Embryonic facial prominence (tissue), 1 donor: Measurements from ENCODE around the gene CFAP221.

Experiments
- DNase-seq: peaks from one replicate; pipeline ENCODE4 v3.0.0-alpha.2; 2016; ENCODE audit errors: extremely low spot score

Gene CFAP221

DNA sequence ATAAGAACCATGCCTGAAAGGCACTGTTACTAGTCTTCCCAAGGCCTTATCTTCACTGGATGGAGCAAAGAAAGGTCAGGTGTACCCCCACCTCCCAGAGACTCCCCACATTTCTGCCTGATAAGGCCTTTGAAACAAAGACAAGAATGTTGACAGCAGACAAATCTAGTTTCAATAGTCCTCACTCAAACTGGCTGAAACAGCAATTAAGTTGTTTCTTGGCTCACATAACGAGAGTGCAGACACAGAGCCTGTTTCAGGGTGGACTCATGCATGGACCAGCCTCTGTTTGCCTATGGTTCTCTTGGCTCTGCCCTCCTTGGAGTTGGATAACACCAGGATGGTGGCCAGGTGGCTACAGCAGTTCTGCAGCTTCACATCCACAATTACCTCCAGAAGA, 7.5 kb upstream of the CFAP221 start:
- DNase-seq: no peak

DNA sequence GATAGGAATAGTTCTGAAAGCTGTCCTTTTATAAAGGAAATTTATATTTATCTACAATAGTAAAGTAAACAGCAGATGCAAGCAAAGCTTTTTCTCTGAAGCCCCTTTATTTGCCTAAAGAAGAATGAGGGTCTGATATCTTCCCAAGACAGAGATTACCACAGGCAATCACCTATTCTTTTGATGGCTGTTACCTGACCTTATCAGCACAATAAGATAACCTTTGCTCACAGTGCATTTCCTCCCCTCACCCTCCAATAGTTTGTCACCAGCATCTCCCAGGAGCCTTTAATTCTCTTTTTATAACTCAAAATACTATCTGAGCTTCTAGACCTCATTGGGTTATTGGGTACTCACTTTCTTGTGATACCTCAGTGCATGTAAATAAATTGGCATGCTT, 6.5 kb upstream of the CFAP221 start:
- DNase-seq: no peak

DNA sequence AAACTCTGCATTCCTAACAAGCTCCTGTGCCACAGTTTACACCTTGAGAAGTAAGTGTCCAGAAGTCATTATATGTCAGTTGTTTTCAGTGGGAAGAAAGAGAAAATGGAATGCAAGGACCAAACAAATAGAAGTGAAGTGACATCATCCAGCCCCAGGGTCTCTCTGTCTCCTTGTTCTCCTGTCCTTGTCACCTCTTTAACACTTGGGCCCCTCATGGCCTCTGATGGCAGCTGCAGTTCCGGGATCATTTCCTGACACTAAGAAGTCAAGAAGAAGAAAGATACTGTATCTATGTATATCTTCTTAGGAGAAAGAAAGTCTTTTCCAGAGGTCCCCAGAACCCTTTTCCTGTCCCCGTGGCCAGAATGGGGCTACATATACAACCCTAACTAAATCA, 2.8 kb upstream of the CFAP221 start:
- DNase-seq: no peak

DNA sequence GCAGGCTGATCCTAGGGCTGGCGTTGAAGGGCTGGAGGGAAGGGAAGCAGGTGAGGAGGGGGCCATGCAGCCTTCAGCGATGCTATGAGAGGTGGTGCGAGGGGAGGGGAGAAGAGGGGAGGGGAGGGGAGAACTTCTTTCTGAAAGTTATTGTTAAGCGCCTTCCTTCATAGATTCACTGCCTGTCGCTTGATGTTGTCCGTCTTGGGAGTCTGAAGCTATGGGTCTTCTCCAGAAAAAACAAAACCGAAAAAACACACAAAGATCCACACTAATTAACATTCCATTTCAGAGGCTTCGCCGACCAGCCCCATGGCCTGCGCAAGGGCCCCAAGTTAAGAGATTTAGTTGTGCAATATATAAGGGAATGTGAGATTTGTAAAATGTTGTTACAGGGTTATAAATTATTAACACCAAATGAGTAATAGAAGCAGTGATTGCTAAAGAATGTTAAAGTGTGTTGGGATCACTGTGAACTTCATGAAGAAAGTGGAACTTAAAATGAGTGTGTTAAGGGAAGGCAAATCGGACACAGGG, 758 bp downstream of the CFAP221 start:
- DNase-seq: no peak

DNA sequence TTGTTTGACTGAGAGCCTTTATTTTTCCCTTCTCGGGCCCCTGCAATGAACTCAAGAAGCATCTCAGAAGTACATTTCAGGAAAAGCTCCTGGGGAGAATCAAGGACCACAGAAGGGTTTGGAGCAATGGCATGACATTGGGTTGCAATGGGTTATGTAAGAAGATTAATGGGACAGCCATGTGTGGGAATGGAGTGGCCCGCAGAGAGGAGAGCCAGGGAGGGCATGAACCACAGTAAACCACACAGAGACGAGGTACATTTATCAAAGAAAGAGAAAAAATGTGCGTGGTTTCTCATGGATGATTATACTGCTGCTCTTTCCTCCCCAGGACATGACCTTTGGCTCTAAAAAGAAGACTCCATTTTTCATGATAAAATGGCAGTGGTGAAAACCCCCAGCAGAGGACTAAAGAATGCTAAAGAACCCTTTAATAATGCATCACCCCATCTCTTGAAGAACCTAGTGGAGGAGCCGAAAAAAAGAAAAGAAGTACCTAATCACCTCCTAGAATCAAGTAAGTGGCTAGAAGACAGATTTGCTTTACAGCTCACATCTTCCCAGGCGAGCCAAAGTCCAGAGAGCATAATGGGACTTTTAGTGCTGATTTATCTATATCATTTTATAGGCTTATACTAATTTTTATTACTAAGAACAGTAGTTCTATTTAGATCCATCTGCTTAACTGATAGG, 1.7 kb downstream of the CFAP221 start:
- DNase-seq: no peak

DNA sequence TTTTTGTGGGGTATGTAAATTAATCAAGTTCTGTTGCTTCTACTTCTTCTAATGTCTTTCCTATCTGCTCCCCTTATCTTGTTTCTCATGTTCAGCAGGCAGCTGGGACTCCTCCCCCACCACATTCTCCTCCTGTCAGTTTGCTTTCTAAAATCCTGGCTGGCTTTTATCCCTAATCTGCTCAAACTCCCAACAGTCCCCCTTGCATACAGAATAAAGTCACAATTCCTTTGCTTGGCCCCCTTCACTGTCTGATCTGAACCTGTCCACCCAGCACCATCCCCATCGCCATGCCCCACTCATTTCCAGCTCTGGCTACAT, 2.2 kb downstream of the CFAP221 start:
- DNase-seq: no peak

DNA sequence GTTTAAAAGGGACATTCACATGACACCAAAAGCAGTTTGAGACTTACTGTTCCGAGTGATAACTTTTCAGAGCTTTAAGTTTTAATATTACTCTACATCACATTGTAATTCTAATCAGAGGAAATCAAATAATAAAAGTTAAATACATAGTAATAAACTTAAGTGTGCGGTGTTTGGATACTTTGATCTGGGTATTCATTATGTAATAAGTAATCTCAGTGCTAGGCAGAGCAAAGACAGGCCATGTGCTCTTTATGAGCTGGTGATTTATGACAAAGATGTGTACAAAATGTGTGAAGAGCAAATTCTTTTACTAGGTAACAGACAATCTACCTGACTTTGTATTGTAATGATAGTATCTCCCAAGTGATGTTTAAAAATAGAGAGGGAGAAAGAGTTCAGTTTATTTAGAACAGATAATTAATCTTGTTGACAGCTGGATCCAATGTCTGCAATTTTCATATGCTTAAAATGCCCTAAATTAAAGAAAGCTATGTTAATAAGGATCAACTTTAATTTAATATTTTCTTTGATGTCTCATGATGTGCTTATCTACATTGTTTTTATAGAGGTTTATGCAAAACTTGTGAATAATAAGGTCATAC, 4.4 kb downstream of the CFAP221 start:
- DNase-seq: no peak

DNA sequence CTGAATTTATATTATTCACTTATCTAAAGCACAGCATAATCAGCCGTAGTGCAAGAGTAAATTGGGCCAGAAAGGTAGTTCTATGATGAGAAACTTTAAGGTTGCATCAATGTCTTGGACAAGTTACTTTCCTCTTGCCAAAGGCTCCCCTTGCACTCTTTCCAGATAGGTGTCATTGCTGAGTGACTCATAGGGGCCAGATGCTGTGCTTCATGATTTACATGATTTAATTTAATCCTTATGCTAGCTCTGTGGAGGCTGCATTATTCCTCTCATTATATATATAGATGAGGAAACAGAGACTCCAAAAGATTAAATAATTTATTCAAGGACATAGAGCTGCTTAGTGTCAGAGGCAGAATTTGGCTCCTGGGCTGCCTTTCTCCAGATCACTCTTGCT, 5.0 kb downstream of the CFAP221 start:
- DNase-seq: no peak

DNA sequence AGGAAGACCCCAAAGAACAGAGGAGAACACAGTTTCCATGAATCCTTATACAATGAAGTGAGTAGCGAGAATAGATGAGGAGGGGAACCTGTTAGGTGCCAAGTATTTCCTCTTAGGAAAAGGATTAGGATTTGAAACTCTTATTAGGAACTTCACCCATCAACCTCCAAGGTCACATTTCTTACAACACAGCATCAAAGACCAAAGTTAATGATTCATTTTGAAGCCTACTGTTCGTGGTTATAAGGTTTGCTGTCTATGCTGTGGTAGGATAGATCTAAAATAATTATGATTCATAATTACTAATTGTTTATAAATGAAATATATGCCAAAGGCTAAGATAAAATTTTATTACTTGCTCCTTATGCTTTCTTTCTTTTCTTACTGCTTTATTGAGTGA, 6.1 kb downstream of the CFAP221 start:
- no peak for DNase-seq

DNA sequence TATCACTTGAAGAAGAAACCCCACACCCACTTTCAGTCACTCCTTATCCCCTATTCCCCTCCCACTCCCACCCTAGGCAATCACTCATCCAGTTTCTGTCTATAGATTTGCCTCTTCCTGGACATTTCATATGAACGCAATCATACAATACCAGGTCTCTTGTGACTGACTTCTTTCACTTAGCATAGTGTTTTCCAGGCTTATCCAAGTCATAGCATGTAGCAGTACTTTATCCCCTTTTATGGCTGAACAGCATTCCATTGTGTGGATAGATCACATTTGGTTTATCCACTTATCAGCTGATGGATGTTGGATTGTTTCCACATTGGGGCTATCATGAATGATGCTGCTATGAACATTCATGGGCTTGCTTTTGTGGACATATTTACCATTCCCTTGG, 6.6 kb downstream of the CFAP221 start:
- no peak for DNase-seq

DNA sequence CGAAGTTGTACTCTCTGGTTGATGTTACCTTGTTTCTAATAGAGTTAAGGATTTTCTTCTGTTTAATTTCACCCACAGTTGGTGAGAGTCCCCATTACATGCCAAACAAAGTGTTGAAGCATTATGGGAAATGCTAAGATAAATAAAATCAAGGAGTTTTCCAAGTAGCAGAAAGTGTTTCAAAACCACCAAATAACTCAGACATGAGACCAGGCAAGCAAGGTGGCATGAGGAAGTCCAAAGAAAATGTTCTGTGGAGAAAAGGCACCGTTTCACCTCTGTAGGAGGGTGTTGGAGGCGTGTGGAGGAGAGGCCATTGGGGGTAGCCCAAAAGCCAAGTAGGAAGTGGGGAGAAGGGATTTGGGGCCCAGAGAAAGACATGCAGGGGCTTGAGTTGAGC, 8.7 kb downstream of the CFAP221 start:
- DNase-seq: no peak

DNA sequence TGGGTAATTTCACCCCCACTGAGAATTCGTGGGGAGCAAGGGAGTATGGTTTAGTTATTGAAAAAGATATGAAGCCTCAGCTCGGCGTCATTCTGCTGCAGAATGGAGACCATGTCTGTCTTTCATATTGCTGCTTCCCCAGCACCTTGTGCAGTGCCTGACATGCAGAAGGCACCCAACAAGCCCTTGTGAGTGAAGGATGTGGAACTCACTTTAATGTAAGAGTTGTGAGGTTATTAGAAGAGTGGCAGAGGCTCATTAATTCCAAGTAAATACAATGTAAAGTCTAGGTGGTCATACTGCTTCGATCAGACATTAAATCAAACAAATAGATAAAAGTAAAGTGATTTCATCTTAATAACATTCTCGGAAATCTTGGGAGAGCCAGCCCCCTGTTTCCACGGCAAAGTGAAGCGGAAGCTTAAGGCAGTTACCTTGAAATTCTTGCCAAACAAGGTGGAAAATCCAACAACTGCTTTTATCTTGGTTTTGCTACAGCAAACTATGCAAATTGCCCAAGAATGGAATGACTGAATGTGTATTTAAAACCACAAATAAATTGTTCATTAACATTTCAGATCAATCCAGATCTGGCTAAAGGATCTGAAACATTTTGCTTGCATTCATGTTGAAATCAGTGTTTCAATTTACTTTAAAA, 9.6 kb downstream of the CFAP221 start:
- no peak for DNase-seq

DNA sequence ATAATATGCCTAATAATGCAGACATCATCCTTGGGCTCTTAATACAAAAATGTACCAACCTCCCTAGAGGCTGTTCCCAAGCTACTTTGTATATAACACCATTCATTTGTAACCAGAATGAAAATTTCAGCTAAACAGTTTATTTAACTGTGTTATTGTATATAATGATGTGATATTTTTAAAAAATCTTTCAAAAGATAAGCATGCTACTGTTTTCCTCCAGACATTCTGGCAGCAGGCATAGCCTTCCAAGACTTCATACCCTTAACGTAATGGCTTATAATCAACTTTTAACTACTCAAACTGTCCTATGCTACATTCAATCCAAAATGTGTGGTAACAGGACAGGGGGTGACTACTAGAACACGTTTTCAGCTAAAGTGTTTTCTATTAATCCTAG, 21.2 kb downstream of the CFAP221 start:
- no peak for DNase-seq

DNA sequence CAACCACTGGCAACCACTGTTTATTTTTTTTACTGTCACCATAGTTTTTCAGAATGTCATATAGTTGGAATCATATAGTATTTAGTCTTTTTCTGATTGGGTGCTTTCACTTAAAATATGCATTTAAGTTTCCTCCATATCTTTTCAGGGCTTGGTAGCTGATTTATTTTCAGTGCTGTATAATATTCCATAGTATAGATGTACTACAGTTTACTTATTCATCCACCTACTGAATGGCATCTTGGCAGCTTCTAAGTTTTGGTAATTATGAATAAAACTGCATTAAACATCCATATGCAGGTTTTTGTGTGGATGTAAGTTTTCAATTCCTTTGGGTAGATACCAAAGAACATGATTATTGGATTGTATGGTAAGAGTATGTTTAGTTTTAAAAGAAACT, 23.0 kb downstream of the CFAP221 start:
- DNase-seq: no peak

DNA sequence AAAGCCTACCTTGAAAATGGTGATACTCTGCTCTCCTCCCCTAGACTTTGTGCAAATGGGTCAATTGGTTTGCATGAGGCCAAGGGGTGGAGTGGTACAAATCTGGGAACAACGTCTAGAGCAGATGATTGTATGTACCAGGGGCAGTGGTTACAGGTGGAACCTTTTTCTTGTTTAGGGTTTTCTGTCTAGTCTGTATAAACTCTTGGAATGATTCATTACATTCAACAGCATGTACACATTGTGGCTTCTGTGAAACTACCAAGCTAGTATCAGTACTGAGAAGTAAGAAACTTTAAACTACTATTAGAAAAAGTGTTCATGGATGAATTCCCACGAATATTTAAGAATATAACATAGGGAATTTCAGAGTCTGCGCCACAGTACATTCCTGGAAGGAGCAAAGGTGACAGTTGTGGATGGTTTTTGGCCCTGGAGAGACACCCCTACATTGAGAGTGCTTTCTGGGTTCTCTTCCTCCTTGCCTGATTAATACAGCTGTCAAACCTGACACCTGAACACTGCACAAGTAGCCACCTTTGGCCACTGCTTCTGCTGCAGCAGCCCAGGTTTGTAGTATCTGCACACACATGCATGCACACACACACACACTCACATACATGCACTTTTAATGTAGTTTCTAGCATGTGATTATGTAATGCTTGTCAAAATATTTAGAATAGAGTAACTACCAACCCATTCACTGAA, 30.0 kb downstream of the CFAP221 start:
- no peak for DNase-seq

DNA sequence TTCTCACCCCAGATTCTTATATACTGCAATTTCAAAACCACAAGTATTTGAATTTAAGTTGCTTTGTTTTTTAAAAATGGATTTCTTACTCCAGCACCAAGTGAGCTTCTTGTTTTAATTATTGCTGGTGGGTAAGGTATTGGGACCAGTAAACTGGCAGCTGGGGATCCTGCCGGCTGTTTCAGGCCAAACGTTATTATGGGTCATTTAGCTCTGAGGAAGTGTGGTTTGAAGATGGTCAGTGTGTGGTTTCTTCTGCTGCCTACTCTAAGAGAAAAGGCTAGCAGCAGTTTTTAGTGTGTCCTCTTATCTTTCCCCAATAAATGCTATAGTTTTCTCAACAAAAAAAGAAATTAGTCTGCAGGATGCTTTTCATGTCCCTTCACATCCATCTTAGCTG, 30.6 kb downstream of the CFAP221 start:
- no peak for DNase-seq

DNA sequence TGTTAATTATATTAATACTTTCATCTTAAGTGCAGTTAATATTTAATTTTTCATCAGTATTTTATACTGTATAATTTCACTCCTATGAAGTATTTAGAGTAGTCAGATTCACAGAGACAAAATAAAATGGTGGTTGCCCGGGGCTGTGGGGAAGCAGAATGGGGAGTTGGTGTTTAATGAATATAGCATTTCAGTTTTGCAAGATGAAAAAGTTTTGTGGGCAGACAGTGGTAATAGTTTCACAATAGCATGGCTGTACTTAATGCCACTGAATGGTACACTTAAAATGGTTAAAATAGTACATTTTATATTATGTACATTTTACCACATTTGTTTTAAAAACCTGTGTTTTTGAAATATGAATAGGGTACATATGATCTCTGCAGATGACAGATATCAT, 31.2 kb downstream of the CFAP221 start:
- DNase-seq: no peak

DNA sequence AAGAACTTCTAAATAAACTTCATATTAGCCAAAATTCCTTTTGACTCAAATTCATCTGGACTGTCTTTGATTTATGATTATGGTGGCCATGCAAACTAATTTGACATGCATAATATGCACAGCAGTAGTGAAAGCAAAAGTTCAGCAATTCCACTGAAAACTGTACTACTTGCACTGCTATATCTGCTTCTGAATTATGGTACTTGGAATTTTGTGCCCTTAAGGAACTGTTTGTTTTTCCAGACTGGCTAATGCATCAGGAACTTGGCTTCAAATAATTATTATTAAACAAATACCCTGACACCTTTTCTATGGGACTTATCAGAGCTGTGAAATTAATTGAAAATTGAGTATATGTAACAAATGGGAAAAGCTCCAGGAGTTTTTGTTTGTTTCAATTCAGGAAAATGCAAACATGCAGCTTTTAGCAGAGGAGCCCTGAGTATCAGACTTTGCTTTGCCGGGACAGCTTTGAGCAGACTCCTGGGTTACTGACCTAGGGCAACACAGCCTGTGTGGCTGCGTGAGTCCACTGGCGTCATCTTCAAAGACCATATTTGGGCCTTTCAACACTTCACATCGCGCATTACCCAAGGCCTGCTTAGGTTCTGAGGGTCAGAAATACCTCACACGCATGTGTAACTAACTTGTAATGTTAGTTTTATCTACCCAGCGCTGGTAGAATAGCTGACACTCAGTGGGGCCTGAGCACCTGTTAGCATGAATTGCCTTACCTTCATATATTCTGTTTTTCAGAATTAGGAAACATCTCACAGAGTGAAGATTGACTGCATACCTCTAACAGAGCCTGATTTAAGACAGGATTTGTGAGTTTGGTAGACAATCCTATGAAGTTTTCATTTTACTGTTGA, 35.4 kb downstream of the CFAP221 start:
- no peak for DNase-seq

DNA sequence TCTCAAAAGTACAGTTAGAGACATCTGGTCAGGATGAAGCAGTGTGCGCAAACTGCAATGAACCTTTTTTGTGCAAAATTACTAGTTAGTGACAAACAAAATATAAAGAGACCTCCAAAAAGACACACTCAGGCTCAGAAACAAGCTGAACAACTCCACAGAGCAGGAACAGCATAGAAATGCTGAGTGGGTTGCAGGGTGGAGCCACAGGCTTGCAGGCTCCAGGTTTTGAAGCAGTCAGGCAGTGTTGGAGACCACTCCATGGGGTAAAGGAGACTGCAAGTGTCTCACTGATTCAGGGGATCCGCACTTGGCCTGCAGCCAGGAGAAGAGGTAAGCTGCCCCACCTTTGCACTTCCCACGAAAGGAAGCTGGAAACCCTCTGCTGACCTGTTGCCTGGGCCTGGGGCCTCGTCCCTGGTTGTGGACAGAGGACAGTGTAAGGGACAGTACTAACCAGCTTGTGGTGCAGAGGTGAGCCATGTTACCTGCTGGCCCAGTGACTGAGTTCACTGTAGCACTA, 36.4 kb downstream of the CFAP221 start:
- DNase-seq: no peak

DNA sequence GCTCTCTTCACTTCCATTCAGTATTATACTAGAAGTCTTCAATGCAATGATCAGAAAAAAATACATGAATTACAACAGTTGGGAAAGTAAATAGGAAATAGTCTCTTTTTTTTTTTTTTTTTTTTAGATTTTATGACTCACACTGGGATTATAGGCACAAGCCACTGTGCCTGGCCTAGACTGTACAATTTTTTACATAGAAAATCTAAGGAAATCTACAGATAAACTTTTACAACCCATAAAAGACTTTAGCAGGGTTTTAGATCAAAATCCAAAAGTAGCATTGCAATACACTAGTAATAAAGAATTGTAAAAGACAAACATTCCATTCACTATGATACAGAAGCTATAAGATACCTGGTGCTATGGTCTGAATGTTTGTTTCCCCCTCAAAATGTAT, 39.0 kb downstream of the CFAP221 start:
- no peak for DNase-seq

DNA sequence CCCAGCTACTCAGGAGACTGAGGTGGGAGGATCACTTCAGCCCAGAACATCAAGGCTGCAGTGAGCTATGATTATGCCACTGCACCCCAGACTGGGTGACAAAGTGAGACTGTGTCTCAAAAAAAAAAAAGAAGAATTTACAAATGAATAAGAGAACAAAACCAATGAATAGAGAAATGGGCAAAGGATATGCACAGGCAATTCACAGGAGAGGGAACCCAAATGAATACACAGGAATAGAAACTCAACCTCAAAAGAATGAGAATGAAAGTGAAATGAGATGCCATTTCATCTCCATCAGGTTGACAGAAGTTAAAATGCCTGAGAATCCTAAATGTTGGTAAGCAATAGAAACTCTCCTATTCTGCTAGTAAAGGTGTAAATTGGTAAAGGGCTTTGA, 40.2 kb downstream of the CFAP221 start:
- no peak for DNase-seq

DNA sequence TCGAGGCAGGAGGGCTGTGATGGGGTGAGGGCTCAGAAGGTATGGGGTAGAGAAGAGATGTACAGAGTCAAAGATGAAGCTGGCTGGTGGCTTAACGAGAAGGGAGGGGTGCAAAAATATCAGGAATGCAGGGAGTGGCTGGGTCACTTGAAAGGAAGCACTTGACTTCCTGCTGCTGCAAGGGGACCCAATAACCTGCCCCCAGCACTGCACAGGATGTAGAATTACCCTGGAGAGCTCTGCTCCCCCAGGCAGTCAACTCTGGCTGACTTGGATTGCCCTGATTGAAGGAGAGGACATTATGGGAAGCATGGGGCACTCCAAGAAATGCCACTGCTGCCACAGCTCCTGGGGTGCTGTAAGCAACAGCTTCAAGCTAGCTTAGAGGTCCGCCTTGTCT, 41.8 kb downstream of the CFAP221 start:
- no peak for DNase-seq
